NCI-H82 treated with DMSO at 0.1 percent for 48 hours (cell line): Measurements from ENCODE around the gene GJD4.

Source experiments
- DNase-seq: peaks from one replicate; lab custom pipeline; 2025; ENCODE audit not compliant: unreplicated experiment; lab: John Stamatoyannopoulos, UW

GJD4 gene

GRCh38 chr10:35578618-35578956 is 26.6 kb upstream of the GJD4 start:
- DNase-seq: no peak

GRCh38 chr10:35579116-35579515 is 26.0 kb upstream of the GJD4 start:
- no peak for DNase-seq

- peak; percentile 19 for DNase-seq
These were observed 25.3 kb upstream of the GJD4 start for GRCh38 chr10:35579726-35580422.

GRCh38 chr10:35580423-35580770 is 24.7 kb upstream of the GJD4 start:
- DNase-seq: no peak

GRCh38 chr10:35581655-35582054 is 23.5 kb upstream of the GJD4 start:
- DNase-seq: no peak

- DNase-seq: no peak
These were observed 20.2 kb upstream of the GJD4 start for GRCh38 chr10:35584946-35585345.

- DNase-seq: no peak
These were observed 19.8 kb upstream of the GJD4 start for GRCh38 chr10:35585356-35585755.

GRCh38 chr10:35585903-35586535 is 19.1 kb upstream of the GJD4 start:
- DNase-seq: no peak

GRCh38 chr10:35588836-35589235 is 16.3 kb upstream of the GJD4 start:
- no peak for DNase-seq

GRCh38 chr10:35592441-35592840 is 12.7 kb upstream of the GJD4 start:
- peak; percentile 40 for DNase-seq

GRCh38 chr10:35594115-35595079 is 10.7 kb upstream of the GJD4 start:
- DNase-seq: no peak

GRCh38 chr10:35595106-35595505 is 10.0 kb upstream of the GJD4 start:
- no peak for DNase-seq

- no peak for DNase-seq
These were observed 6.8 kb upstream of the GJD4 start for GRCh38 chr10:35598379-35598778.

GRCh38 chr10:35600193-35600592 is 4.9 kb upstream of the GJD4 start:
- DNase-seq: peak; percentile 2

- DNase-seq: no peak
These were observed 1.3 kb downstream of the GJD4 start for GRCh38 chr10:35606430-35606829.

GRCh38 chr10:35607475-35608327 is 2.6 kb downstream of the GJD4 start:
- no peak for DNase-seq

GRCh38 chr10:35608328-35608672 is 3.2 kb downstream of the GJD4 start:
- DNase-seq: no peak

- DNase-seq: no peak
These were observed 6.6 kb downstream of the GJD4 start for GRCh38 chr10:35611750-35612149.

- DNase-seq: peak; percentile 15
These were observed 7.4 kb downstream of the GJD4 start for GRCh38 chr10:35612385-35613106.

GRCh38 chr10:35613107-35613440 is 7.9 kb downstream of the GJD4 start:
- no peak for DNase-seq
